HG02759 (cell line): ENCODE results near the gene PFN3.
"Not testable (repeated sequence)": the region's sequence is repeated elsewhere in the genome, so short reads cannot be mapped to it uniquely, and the experiment has no call there.

Experiments used
- ATAC-seq: cut with Tn5 transposase; IDR thresholded peaks from one replicate; pipeline ENCODE4 v1.9.1; 2021; ENCODE audit warnings: mild to moderate bottlenecking, moderate library complexity; ENCODE audit not compliant: unreplicated experiment

The PFN3 gene

DNA sequence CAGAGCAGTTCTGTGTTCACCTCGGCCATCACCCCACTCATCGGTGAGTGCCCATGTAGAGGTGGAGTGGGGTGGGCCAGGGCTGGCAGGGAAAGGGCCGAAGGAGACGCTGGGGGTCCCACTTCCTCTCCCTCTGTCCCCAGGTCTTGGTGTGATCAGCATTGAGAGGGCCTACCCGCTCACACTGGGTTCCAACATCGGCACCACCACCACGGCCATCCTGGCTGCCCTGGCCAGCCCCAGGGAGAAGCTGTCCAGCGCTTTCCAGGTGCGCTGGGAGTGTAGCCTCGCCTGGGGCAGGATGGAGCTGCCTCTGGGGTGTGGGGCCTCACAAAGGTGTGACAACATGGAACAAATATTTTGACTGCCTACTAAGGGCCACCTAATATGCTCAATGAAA lies 3.7 kb downstream of the PFN3 start:
- no peak for ATAC-seq

DNA sequence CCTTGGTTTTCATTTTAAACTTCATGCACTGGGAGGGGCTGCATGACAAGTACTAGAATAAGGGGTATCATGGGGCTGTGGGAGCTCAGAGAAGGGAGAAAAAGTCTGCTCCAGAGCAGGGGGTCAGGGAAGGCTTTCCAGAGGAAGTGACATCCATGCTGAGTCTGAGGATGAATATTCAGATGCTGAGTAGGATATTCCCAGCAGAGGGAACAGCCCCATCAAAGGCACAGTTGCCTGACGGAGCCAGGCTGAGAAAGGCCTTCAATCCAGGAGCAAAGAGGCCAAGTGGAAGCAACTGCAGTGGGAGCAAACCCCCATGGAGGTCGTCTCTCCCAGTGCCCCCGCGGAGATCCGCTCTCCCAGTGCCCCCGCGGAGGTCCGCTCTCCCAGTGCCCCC lies 4.4 kb downstream of the PFN3 start:
- ATAC-seq: no peak

DNA sequence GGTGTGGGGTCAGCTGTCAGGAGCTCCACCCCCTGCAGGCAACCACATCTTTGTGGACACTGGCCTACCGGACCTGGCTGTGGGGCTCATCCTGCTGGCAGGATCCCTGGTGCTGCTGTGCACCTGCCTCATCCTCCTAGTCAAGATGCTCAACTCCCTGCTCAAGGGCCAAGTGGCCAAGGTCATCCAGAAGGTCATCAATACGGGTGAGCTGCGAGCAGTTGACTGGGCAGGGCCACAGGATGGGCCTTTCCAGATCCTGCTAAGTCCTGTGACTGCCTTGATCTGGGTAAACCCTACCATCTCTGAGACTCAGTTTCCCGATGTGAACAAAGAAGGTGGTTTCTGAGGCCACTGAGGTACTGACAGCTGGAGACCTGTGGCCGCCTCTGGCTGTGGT lies 6.5 kb downstream of the PFN3 start:
- ATAC-seq: no peak

DNA sequence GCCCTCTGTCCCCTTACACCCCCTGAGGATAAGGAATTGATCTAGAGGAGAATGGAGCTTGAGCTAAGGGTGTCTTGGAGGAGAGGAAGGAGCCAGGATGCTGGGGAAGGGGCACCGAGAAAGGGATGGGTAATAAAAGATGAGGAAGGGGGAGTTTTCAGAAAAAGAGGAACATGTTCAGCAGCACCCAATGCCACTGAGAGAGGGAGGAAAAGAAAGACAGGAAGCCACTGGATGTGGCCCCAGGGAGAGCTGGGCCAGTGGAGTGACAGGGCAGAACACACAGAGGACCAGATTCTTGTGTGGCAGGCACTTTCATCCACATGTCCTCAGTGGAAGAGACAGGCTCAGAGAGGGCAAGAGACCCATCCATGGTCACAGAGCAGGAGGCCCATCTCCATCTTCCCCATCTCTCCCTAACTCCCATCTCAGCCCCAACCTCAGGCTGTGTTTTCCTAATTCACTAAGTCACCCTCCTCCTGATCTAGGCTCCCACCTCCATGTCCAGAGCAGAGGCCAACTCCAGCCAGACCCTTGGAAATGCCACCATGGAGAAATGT lies 7.2 kb downstream of the PFN3 start:
- no peak for ATAC-seq

DNA sequence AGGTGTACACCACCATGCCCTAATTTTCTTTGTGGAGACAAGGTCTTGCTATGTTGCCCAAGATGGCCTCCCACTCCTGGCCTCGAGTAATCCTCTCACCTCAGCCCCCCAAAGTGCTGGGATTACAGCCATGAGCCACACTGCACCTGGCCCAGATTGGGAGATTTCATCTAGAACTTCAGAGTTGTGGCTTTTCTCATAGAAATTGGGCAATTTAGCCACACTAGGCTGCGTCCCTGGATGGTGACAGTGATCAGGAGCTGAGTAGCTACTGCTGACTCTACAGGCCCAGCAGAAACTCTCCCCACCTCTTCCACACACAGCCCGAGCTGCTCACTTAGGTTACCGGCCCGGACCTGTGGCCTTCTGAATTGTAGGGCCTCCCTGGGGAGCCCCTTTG lies 7.7 kb downstream of the PFN3 start:
- no peak for ATAC-seq

DNA sequence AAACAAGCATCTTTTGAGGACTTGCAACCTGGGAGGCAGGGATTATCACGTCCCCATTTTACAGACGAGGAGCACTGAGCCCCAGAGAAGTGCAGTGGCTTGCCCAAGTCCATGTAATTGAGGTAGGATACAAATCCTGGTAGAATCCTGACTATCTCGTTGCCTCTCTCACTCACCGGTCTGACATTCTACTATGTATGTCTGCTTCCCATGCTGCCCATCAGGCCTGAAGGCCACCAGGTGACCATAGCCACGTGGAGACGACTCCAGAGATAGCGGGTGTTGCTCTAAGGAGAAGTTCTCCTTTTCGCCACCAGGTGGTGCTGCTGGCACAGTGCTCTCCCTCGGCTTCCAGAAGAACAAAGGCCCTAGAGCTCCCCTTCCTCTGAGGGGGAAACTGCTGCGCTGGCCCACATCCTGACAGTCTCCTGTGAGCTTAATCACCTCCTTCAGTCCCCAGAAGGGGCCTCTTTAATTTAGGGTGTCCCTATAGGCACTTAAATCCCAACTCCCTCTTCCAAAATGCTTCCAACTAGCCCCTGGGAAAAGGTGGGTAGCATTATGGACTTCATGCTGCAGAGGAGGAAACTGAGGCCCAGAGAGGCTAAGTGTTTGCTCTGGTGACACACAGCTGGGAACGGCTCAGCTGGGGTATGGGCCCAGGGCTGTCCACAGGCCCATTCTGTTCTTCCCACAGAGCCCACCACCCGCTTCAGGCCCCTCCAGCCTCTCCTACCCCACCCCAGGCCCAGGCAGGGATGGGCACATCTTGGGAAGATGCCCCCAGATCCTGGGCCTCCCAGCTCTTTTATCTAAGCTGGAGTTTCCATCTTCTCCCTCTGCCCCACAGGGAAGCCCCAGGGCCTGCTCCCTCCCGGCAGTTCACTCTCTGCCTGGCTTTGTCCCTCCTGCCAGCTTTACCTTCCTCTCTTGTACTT lies 9.8 kb downstream of the PFN3 start:
- ATAC-seq: peak; percentile 61

DNA sequence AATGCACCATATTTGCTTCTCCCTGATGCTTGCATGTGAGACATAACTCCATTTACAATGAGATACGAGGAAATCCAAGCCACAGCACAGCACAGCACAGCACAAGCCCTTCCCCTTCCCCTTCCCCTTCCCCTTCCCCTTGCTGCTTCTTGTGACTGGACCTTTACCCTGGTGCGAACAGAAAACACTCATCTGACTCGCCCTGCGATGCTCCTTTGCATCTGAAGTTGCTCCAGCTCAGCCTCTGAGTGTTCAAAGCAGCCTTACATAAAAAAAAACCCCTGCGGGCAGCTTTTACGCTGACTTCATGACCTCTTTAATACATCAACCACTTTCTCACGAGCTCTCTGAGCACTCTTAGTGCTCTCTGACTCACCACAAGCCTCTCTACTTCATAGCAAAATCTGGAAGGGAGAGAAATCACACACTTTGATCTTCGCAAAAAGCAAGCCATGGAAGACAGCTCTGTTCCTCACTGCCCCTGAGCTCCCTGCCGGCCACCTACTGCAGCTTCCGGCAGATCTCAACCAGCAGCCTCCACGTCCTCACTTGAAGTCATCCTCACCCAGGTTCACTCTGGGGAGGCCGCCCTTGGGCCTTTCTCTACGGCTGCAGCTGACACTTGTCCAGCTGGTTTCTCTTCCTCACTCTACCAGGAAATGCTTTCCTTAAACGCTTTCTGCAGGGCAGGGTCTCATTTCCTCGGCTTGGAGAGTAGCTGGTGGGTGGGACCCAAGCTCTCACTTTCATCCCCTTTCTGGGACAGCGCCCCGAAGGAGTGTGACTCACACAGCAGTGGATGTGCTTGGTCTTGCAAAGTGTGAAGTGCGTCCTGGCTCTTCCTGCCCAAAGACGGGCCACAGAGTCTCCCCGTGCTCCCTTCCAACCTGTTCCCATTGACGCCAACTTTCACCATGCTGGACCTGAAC lies 11.0 kb downstream of the PFN3 start:
- ATAC-seq: peak; percentile 35

DNA sequence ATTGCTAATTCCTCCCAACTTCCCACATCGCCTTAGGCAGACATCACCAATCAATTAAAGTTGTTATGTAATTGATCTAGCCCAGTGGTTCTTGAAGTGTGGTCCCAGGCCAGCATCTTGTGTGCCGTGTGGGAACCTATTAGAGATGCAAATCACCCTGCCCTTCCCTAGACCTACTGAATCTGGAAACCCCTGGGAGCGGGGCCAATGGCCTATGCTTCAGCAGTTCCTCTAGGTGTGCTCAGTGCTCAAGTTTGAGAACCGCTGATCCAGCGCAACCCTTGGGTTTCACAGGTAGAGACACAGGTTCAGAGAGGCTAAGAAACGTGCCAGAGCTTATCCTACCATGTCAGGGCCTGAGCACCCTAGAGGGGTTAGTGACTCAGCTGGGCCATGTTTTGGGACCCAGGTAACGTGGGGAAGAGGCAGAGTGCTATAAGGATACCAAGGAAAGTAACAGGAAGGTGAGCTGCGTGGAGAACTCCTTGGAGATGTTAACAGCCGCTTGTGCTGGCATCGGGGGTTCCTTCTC lies 11.9 kb downstream of the PFN3 start:
- no peak for ATAC-seq

DNA sequence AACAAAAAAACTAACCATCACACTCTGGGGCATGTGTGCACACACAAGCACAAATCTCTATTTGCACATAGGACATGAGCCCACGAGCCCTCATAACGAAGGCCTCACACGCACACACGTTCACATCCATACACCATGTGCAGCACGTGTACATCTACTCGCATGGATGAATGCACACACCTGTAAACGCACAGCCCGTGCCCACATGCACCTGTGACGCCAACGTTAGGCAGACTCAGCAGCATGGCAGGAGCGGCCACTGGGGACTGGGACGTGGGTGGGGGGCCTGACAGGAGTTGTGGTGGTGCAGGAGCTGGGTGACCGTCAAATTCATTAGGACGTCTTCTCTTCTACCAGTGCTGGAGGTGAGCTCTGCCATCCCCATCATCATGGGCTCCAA lies 13.1 kb downstream of the PFN3 start:
- ATAC-seq: no peak

DNA sequence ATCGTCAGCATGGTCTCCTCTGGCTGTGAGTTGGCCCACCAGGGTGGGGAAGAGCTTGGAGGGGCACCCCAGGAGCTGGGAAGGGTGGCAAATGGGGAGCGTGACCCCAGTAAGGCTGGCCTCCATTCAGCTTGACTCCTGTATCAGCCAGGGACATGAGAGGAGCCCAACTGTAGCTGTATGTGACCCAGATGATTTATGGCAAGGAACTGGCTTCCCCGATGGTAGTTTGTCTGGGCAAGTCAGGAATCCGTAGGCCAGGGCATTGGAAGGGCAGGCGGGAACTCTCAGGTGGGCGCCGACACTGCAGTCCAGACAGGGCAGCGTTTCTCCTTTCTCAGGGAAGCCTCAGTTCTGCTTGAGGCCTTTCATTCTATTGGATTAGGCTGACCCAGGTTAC lies 13.9 kb downstream of the PFN3 start:
- no peak for ATAC-seq

DNA sequence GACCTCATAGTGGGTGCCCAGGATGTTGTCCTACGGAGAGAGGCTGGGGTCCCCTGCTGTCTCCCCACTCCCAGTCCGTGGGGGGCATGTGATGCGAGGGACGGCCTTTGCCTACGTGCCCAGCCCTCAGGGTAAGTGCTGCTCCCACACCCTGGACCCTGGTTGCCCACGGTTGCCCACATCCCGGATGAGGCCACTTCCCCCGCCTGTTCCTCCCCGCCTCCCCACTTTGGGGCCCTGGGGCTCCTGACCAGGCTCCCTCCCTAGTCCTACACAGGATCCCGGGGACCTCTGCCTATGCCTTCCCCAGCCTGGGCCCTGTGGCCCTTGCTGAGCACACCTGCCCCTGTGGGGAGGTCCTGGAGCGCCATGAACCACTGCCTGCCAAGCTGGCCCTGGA lies 14.7 kb downstream of the PFN3 start:
- no peak for ATAC-seq

DNA sequence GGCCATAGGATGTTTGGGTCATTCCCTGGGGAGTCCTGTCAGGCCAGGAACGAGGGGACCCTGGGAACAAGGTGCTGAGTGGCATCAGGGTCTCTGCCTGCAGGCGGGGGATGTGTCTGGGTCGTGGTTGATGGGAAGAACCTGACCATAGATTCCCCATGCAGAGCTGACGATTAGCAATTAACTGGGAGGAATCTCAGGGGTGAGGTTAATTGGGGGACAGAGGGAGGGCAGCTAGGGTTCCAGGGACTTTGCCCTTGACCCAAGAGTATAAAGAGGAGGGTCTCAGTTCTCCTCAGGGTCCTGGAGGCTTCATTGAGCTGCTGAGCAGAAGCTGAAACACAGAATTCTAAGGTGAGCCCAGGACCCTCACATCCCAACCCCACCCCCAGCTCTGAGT lies 16.3 kb downstream of the PFN3 start, which contains the start of gene SLC34A1:
Gene SLC34A1 (plus strand): TSS at position 301 of the 400 bp plus-strand sequence. CDS start 1,308 bp downstream, outside the sequence.
- ATAC-seq: no peak

DNA sequence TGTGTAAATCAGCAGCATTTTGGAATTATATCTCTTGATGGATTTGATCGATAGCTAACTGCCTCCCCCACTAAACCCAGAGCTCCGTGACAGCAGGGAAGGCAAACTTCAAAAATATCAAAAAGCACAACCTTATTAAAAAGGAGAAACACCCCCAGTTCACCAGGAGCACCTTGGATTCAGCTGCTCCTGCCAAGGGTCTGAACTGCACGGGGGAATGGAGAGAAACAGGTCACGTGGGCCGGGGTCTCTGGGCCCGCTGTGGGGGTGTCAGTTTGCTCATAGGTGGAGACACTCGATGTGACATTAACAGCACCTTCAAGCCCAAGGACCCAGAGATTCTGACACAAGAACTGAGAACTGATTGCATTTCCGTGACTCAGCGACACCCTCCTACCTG lies 17.3 kb downstream of the PFN3 start:
- ATAC-seq: no peak

DNA sequence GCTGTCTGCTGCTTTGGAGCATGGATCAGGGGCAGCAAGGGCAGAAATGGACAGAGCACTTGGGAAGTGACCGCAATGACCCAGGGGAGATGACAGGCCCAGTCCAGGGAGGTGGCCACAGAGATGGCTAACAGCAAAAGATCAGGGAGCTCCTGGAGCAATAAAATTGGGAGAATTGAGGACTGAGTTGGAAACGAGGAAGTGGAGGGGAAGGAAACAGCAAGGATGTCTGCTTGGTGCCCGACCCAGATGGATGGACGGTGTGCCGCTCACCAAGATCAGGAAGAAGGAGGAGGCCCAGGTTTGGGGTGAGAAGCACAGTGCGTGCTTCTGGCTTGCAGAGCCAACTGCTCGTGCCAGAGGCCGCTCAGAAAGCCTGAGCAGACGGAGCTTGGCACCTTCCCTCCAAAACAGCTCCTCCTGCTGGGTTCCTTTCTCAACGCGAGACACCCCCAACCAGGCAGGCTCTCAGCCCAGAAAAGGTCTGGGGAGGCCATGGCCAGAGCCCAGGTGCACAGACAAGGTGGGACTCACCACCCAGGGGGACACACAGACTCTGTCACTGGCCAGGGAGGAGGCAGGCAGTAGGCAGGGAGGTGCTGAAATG lies 17.9 kb downstream of the PFN3 start:
- ATAC-seq: no peak

DNA sequence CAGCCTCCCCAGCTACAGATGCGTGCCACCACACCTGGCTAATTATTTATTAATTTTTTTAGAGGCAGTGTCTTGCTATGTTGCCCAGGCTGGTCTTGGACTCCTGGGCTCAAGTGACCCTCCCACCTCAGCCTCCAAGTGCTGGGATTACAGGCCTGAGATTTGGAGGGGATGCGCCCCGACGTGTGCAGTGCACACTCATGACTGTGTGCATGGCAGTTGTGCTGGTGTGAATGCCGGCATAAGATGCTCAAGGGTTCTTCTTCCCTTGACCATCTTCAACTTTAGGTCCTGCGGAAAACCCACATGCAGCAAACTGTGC lies 19.7 kb downstream of the PFN3 start:
- ATAC-seq: no peak

DNA sequence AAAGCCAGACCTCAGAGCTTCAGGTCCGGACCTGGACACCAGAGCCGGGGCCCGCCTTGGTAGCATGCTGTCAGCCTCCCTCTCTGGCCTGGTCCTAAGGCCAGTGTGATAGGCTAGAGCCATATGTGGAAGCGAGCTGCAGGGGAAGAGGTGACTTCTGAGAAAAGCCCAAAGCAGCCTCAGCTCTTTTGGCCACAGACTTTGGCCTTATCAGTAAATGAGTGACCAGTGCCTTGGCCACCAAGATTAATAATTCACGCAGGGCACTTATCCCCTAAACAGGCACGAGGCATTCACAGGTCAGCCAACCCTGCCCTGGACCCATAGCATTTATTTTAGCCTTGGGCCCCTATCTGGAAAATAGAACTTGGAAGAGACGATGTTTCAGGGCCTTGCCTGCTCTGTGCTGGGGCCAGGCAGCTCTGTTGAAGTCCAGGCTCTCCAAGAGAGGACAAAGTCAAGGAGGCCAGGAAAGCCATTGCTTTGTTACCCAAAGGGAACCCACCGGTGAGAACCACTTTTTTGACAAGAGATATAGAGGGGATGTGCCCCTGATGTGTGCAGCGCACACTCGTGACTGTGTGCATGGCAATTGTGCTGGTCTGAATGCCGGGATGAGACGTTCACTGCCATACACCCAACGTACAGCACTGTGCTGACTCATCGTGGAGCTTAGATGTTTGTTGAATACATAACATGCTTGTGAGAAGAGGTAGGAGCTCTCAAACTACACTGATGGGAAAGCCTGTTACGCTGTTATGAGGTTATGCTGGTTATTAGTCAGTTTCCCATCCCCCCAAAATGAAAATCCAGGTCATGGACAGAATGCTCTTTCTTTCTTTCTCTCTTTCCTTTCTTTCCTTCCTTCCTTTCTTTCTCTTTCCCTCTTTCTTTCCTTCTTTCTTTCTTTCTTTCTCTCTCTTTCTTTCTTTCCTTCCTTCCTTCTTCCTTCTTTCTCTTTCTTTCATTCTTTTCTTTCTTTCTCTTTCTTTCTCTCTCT lies 21.3 kb downstream of the PFN3 start:
- ATAC-seq: peak; percentile 56

DNA sequence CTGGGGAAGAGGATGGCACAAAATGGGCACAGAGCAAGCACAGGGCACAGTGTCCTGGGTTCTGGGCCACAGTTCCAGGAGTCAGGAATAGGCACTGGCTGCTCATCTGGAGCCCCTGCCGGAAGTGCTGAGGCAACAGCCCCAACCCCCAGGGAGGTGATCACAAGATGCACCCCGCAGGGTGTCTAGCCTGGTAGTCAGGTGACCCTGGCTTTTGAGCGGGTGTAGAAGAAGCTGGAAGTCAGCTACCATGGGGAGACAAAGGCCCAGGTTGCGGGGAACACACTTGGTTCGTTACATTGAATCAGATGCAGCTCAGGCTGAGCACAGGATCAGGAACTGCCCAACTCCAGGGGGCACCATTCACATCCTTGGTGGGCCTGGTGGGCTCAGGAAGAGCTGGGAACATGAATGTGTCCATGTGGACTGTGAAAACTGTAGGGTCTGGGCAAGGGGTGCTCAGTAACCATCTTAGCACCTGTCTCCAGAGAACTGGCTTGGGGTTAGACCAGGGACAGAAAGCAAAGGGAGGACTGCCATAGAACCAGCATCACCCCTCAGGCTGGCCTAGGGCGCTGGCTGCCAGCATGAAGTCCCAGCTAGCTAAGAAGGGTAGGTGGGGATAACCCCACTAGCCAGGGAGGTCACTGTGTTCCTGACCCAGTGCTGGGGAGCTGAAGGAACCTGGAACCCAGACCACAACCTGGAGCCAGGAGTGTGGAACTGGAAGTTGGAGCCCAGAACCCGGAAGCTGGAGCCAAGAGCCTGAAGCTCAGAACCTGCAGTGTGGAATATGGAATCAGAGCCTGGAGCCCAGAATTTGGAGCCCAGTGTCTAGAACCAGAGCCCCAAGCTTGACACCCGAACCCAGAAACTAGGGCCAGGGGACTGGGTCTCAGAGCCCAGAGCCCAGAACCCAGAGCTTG lies 22.3 kb downstream of the PFN3 start:
- no peak for ATAC-seq

DNA sequence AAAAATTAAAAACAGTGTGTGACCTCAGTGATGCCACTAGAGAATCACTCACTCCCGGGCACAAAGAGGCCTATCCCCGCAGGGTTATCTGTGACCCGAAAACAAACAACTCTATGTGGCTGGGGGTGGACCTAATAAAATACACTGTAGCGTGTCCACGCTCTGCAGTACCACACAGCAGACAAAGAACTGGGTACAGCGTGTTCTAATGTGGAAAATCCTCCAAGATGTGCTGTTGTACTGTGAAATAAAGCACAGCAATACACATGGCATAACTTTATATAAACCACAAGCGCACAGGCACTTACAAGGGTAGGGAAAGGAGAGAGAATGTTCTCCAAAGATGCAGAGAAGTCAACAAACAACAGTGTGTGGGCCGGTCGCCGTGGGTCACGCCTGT lies 24.4 kb downstream of the PFN3 start:
- ATAC-seq: no peak

DNA sequence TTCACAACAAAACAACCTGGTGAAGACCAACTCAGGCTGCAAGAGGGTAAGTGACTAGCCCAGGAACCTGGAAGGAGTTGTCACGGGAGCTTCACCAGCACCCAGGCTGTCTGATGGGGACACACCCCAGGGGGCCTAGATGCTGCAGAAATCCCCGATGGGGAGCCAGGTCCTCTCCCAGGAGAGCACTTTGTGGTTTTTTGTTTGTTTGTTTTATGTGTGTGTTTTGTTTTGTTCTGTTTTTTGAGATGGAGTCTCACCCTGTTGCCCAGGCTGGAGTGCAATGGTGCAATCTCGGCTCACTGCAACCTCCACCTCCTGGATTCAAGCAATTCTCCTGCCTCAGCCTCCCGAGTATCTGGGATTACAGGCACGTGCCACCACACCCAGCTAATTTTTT lies 24.9 kb downstream of the PFN3 start:
- not testable (repeated sequence) for ATAC-seq
